Measurements from ENCODE around the gene NID1. TPM values are rescaled to one million over a fixed set of nuclear protein-coding genes. Genes with fewer than 3 reads are reported as not detected.

The NID1 gene
- total RNA-seq, 6 donors from 2014 or later = 26.8 to 81.1 (median 46.1) TPM

- Histone ChIP-seq H3K27me3 (no peaks in the 10 kb centered on the region), H3K4me3 (no peak overlapping the region), H3K4me1 (peaks cover 0 to 2% (median 0%) of the 10 kb centered on the region in 4 donors), H3K36me3 (no peaks in the 10 kb centered on the region), H3K27ac (no peak overlapping the region), H3K9me3 (no peaks in the 10 kb centered on the region)
- ATAC-seq (ENCODE audit: low FRiP score in 2 of 2) (no peak), DNase-seq (no peak)
- TF ChIP-seq CTCF (IDR thresholded peaks at IDR 0.05) (no peak), EP300 (IDR thresholded peaks at IDR 0.05) (no peak)
- 88 to 92% methylated on average over 5 of the region's 5 CpGs for WGBS, 2 donors
Observed at GRCh38 chr1:236057546-236057945, 7.3 kb downstream of the NID1 start.

GRCh38 chr1:236052232-236052993 lies 12.5 kb downstream of the NID1 start:
- no peak for TF ChIP-seq CTCF (IDR thresholded peaks at IDR 0.05)
- no peak for TF ChIP-seq EP300 (IDR thresholded peaks at IDR 0.05)
- TF ChIP-seq POLR2AphosphoS5 (IDR thresholded peaks at IDR 0.05) = no peak
- no peak for TF ChIP-seq POLR2A (IDR thresholded peaks at IDR 0.05)
- WGBS, 2 donors = 42 to 54% methylated on average over 12 of the region's 12 CpGs
- no peak overlapping the region for H3K27ac ChIP-seq
- DNase-seq (no peak), ATAC-seq (ENCODE audit: low FRiP score in 2 of 2) (peak in 1 of 2 donors; percentile 58)
- peaks cover 0 to 4% (median 2%) of the 10 kb centered on the region in 4 donors for H3K4me1 ChIP-seq
- H3K4me3 ChIP-seq = no peak overlapping the region
- no peaks in the 10 kb centered on the region for H3K27me3 ChIP-seq
- H3K9me3 ChIP-seq = no peaks in the 10 kb centered on the region
- H3K36me3 ChIP-seq = peaks cover 0 to 14% (median 2%) of the 10 kb centered on the region in 4 donors

- no peak overlapping the region for H3K4me3 ChIP-seq
- H3K27me3 ChIP-seq = no peaks in the 10 kb centered on the region
- H3K4me1 ChIP-seq = peaks cover 0 to 4% (median 2%) of the 10 kb centered on the region in 4 donors
- H3K27ac ChIP-seq = peak overlapping the region in 1 of 4 donors; percentile 51
- peaks cover 0 to 23% (median 2%) of the 10 kb centered on the region in 4 donors for H3K36me3 ChIP-seq
- ATAC-seq (ENCODE audit: low FRiP score in 2 of 2) = no peak
- no peak for DNase-seq
- no peaks in the 10 kb centered on the region for H3K9me3 ChIP-seq
- TF ChIP-seq POLR2AphosphoS5 (IDR thresholded peaks at IDR 0.05) (no peak), CTCF (IDR thresholded peaks at IDR 0.05) (no peak), EP300 (IDR thresholded peaks at IDR 0.05) (no peak), POLR2A (IDR thresholded peaks at IDR 0.05) (no peak)
- 62 to 63% methylated on average over 9 of the region's 9 CpGs for WGBS, 2 donors
Observed at GRCh38 chr1:236051242-236051791, 13.6 kb downstream of the NID1 start.

- no peak for TF ChIP-seq POLR2A (IDR thresholded peaks at IDR 0.05)
- no peak for TF ChIP-seq CTCF (IDR thresholded peaks at IDR 0.05)
- TF ChIP-seq POLR2AphosphoS5 (IDR thresholded peaks at IDR 0.05) = no peak
- TF ChIP-seq EP300 (IDR thresholded peaks at IDR 0.05) = no peak
- ATAC-seq (ENCODE audit: low FRiP score in 2 of 2) (no peak), DNase-seq (no peak)
- no peak overlapping the region for H3K4me3 ChIP-seq
- H3K36me3 ChIP-seq = peaks cover 0 to 63% (median 3%) of the 10 kb centered on the region in 4 donors
- WGBS, 2 donors = 95 to 97% methylated on average over 5 of the region's 5 CpGs
- H3K9me3 ChIP-seq = no peaks in the 10 kb centered on the region
- no peaks in the 10 kb centered on the region for H3K4me1 ChIP-seq
- H3K27ac ChIP-seq = no peak overlapping the region
- no peaks in the 10 kb centered on the region for H3K27me3 ChIP-seq
Observed at GRCh38 chr1:236045771-236046170, 19.1 kb downstream of the NID1 start.

All from upper lobe of left lung (tissue), 6 donors.